AG10803 (cell line): Measurements from ENCODE around the gene AMFR.

Experiments
- DNase-seq: peaks from one replicate; pipeline ENCODE4 v3.0.0; 2010; ENCODE audit warnings: low read depth
- H3K4me3 ChIP-seq: 2 replicates; pipeline ENCODE4 v1.5.1; 2011; ENCODE audit warnings: mild to moderate bottlenecking, low read length, control low read depth
- CTCF ChIP-seq: conservative IDR thresholded peaks from 2 replicates; pipeline ENCODE4 v1.5.1; 2011; ENCODE audit warnings: mild to moderate bottlenecking, low read length, control low read depth, inconsistent platforms

The AMFR gene

GRCh38 chr16:56367764-56368163 is 57.6 kb downstream of the AMFR start:
- TF ChIP-seq CTCF, result no peak

GRCh38 chr16:56366945-56367344 is 58.4 kb downstream of the AMFR start:
- no peak for TF ChIP-seq CTCF

More at GRCh38 chr16:56367764-56368163, 57.6 kb downstream of the AMFR start:
- H3K4me3 ChIP-seq, result no peak overlapping the region
- DNase-seq, result no peak

GRCh38 chr16:56365552-56365951 is 59.8 kb downstream of the AMFR start:
- H3K4me3 ChIP-seq, result no peak overlapping the region
- TF ChIP-seq CTCF, result no peak
- DNase-seq, result no peak

More at GRCh38 chr16:56366945-56367344, 58.4 kb downstream of the AMFR start:
- no peak overlapping the region for H3K4me3 ChIP-seq
- no peak for DNase-seq

- DNase-seq, result no peak
- no peak overlapping the region for H3K4me3 ChIP-seq
- TF ChIP-seq CTCF, result no peak
Observed at GRCh38 chr16:56364865-56365264, 60.5 kb downstream of the AMFR start.

GRCh38 chr16:56363781-56364565 is 61.4 kb downstream of the AMFR start:
- H3K4me3 ChIP-seq, result no peak overlapping the region
- no peak for TF ChIP-seq CTCF
- no peak for DNase-seq

- TF ChIP-seq CTCF, result no peak
- DNase-seq, result no peak
- H3K4me3 ChIP-seq, result no peak overlapping the region
Observed at GRCh38 chr16:56363181-56363716, 62.1 kb downstream of the AMFR start.

- DNase-seq, result no peak
- H3K4me3 ChIP-seq, result no peak overlapping the region
- TF ChIP-seq CTCF, result no peak
Observed at GRCh38 chr16:56362706-56363105, 62.6 kb downstream of the AMFR start.
